Ascending aorta (tissue), 2 donors: ENCODE results near the gene ZDHHC5. TPM values are rescaled to one million over a fixed set of nuclear protein-coding genes. Genes with fewer than 3 reads are reported as not detected.

Experiments
- DNase-seq, 2 donors: peaks; one replicate each; pipeline ENCODE4 v3.0.0-alpha.2; 2019; ENCODE audit warnings: low spot score in 2 of 2
- H3K27ac ChIP-seq, 2 donors: fragments of 200-600 bp; sonication (generic); one replicate each; pipeline ENCODE4 v1.5.1; 2016 to 2017; ENCODE audit warnings: mild to moderate bottlenecking in 1 of 2
- H3K27me3 ChIP-seq: fragments of 200-600 bp; sonication (generic); one replicate; pipeline ENCODE4 v1.5.1; 2017
- H3K36me3 ChIP-seq, 2 donors: fragments of 200-600 bp; sonication (generic); one replicate each; pipeline ENCODE4 v1.5.1; 2016
- H3K4me1 ChIP-seq, 2 donors: fragments of 200-600 bp; sonication (generic); one replicate each; pipeline ENCODE4 v1.5.1; 2016 to 2017; ENCODE audit warnings: mild to moderate bottlenecking in 1 of 2
- H3K4me3 ChIP-seq, 2 donors: fragments of 200-600 bp; sonication (generic); one replicate each; pipeline ENCODE4 v1.5.1; 2016 to 2017; ENCODE audit warnings: mild to moderate bottlenecking in 1 of 2
- H3K9me3 ChIP-seq, 2 donors: fragments of 200-600 bp; sonication (generic); one replicate each; pipeline ENCODE4 v1.5.1; 2016
- CTCF ChIP-seq, 3 experiments: fragments of 200-600 bp in 2 of 3; fragments of 450-650 bp in 1 of 3; sonication (generic) in 2 of 3; IDR thresholded peaks; one replicate each; pipeline ENCODE4 v1.5.1; 2016 to 2019; ENCODE audit warnings: antibody characterized with exemption in 3 of 3, mild to moderate bottlenecking in 1 of 3, moderate library complexity in 1 of 3
- intact Hi-C: fragments of 100-400 bp; cut with DNase I; formaldehyde crosslinking; loops from one replicate; pipeline ENCODE4 v1.15.1; 2023
- total RNA-seq: library from RNA; depleted of rRNA; stranded (reverse); fragments of >200 nt; gene quantifications from one replicate; pipeline ENCODE4 v1.1.0, GENCODE V29; 2016

The ZDHHC5 gene
- total RNA-seq, 1 donor from 2014 or later = 26.2 TPM

GRCh38 chr11:57745206-57745605, 77.3 kb downstream of the ZDHHC5 start:
- DNase-seq = no peak
- TF ChIP-seq CTCF (IDR thresholded peaks at IDR 0.05) = no peak
- Histone ChIP-seq H3K27ac (no peak overlapping the region), H3K4me3 (no peak overlapping the region), H3K9me3 (no peaks in the 10 kb centered on the region), H3K27me3 (no peaks in the 10 kb centered on the region), H3K4me1 (peaks cover 0 to 15% of the 10 kb centered on the region in 2 donors), H3K36me3 (peaks cover 14 to 24% of the 10 kb centered on the region in 2 donors)
- intact Hi-C loops = no loop called here

GRCh38 chr11:57746920-57747319, 79.0 kb downstream of the ZDHHC5 start:
- Histone ChIP-seq H3K27ac (no peak overlapping the region), H3K4me3 (no peak overlapping the region), H3K36me3 (peaks cover 14 to 24% of the 10 kb centered on the region in 2 donors), H3K4me1 (peaks cover 0 to 11% of the 10 kb centered on the region in 2 donors), H3K27me3 (no peaks in the 10 kb centered on the region), H3K9me3 (no peaks in the 10 kb centered on the region)
- DNase-seq = no peak
- no peak for TF ChIP-seq CTCF (IDR thresholded peaks at IDR 0.05)
- intact Hi-C loops = no loop called here

Other genes with a start within 250 kb of the ZDHHC5 start
- 211 TPM for gene SLC43A3, start 241.0 kb upstream of the ZDHHC5 start, total RNA-seq
- 0.64 TPM for gene RTN4RL2, start 207.6 kb upstream of the ZDHHC5 start, total RNA-seq
- gene SLC43A1, start 152.4 kb upstream of the ZDHHC5 start, total RNA-seq = 18.4 TPM
- gene TIMM10, start 137.4 kb upstream of the ZDHHC5 start, total RNA-seq = not detected
- gene SMTNL1, start 130.5 kb upstream of the ZDHHC5 start, total RNA-seq = not detected
- 44.9 TPM for gene UBE2L6, start 100.4 kb upstream of the ZDHHC5 start, total RNA-seq
- gene SERPING1, start 70.4 kb upstream of the ZDHHC5 start, total RNA-seq = 607 TPM
- not detected for gene YPEL4, start 18.2 kb upstream of the ZDHHC5 start, total RNA-seq
- 1.2 TPM for gene CLP1, start 10.4 kb upstream of the ZDHHC5 start, total RNA-seq
- gene MED19, start 44.1 kb downstream of the ZDHHC5 start, total RNA-seq = 35.2 TPM
- gene TMX2, start 44.5 kb downstream of the ZDHHC5 start, total RNA-seq = 65.3 TPM
- gene SELENOH, start 73.4 kb downstream of the ZDHHC5 start, total RNA-seq = 113 TPM
- gene BTBD18, start 83.7 kb downstream of the ZDHHC5 start, total RNA-seq = not detected
- 69.5 TPM for gene CTNND1, start 93.7 kb downstream of the ZDHHC5 start, total RNA-seq